Mucosa of descending colon (tissue), 3 donors: ENCODE results near the gene CYGB. TPM values are rescaled to one million over a fixed set of nuclear protein-coding genes. Genes with fewer than 3 reads are reported as not detected.

Experiments used
- ATAC-seq: fragments of 200-7000 bp; cut with Tn5 transposase; one replicate; pipeline ENCODE4 v1.9.1; 2020; ENCODE audit warnings: mild to moderate bottlenecking, moderate library complexity
- DNase-seq, 3 donors: peaks; one replicate each; pipeline ENCODE4 v3.0.0-alpha.2; 2020
- H3K36me3 ChIP-seq: fragments of 200-600 bp; one replicate; pipeline ENCODE4 v1.8.0; 2021; ENCODE audit warnings: low read depth, mild to moderate bottlenecking
- H3K4me1 ChIP-seq: fragments of 200-600 bp; one replicate; pipeline ENCODE4 v1.8.0; 2021; ENCODE audit warnings: low read depth, mild to moderate bottlenecking
- H3K4me3 ChIP-seq: fragments of 200-600 bp; one replicate; pipeline ENCODE4 v1.8.0; 2021; ENCODE audit warnings: mild to moderate bottlenecking
- H3K9me3 ChIP-seq: fragments of 200-600 bp; one replicate; pipeline ENCODE4 v1.8.0; 2021; ENCODE audit warnings: mild to moderate bottlenecking
- CTCF ChIP-seq: fragments of 200-600 bp; IDR thresholded peaks from one replicate; pipeline ENCODE4 v1.8.0; 2022; ENCODE audit warnings: antibody characterized with exemption, mild to moderate bottlenecking
- intact Hi-C, 2 donors: fragments of 100-400 bp; cut with DNase I in 1 of 2; cut with micrococcal nuclease in 1 of 2; formaldehyde crosslinking; loops; one replicate each; pipeline versions ENCODE4 v1.11.0 to v1.11.1; 2022; cut with DNase I, micrococcal nuclease
- total RNA-seq, 3 donors: library from RNA; stranded (reverse); fragmentation: NEBNext Ultra II Directional in 2 of 3; extraction: Animal tissue kit (Norgen Biotek cat#: 25700) in 2 of 3; gene quantifications; one replicate each; pipeline versions ENCODE4 v1.2.1 to v1.2.4, GENCODE V29; 2021 to 2023
- donor health status: DM: no; HTN: no; CAD: no; lungs with moderate emphysema.
- donor health status: DM: no; HTN: no; CAD: no.
- donor health status: DM: no; HTN: yes; CAD: no.

The CYGB gene
- total RNA-seq, 3 donors from 2014 or later: 10.6 to 24.0 (median 15.1) TPM

- peak overlapping the region; percentile 40 for H3K4me3 ChIP-seq
- DNase-seq: no peak
- TF ChIP-seq CTCF: no peak
- no peaks in the 10 kb centered on the region for H3K36me3 ChIP-seq
- intact Hi-C loops: no loop called here
- no peak for ATAC-seq
- no peaks in the 10 kb centered on the region for H3K9me3 ChIP-seq
- H3K4me1 ChIP-seq: peaks cover 35% of the 10 kb centered on the region
These were observed 37.3 kb downstream of the CYGB start for GRCh38 chr17:76500074-76500746.

- no peak for ATAC-seq
These were observed 38.2 kb downstream of the CYGB start for GRCh38 chr17:76499267-76499667.

GRCh38 chr17:76498876-76499251, 38.6 kb downstream of the CYGB start:
- Histone ChIP-seq H3K4me1 (peaks cover 36% of the 10 kb centered on the region), H3K4me3 (no peak overlapping the region), H3K36me3 (no peaks in the 10 kb centered on the region), H3K9me3 (no peaks in the 10 kb centered on the region)
- intact Hi-C loops: no loop called here
- TF ChIP-seq CTCF: no peak
- no peak for ATAC-seq
- DNase-seq: no peak

More at GRCh38 chr17:76499267-76499667, 38.2 kb downstream of the CYGB start:
- no peak for DNase-seq
- peaks cover 35% of the 10 kb centered on the region for H3K4me1 ChIP-seq
- no peaks in the 10 kb centered on the region for H3K9me3 ChIP-seq
- no peak for TF ChIP-seq CTCF
- H3K36me3 ChIP-seq: no peaks in the 10 kb centered on the region
- H3K4me3 ChIP-seq: no peak overlapping the region
- intact Hi-C loops: no loop called here

GRCh38 chr17:76497979-76498875, 39.3 kb downstream of the CYGB start:
- ATAC-seq (peak; percentile 28), DNase-seq (peak; percentile 59 to 82 (median 74))
- no peaks in the 10 kb centered on the region for H3K9me3 ChIP-seq
- no peak overlapping the region for H3K4me3 ChIP-seq
- intact Hi-C loops: no loop called here
- H3K4me1 ChIP-seq: peaks cover 43% of the 10 kb centered on the region
- H3K36me3 ChIP-seq: no peaks in the 10 kb centered on the region
- no peak for TF ChIP-seq CTCF

GRCh38 chr17:76497699-76497978, 39.9 kb downstream of the CYGB start:
- DNase-seq (no peak), ATAC-seq (no peak)
- Histone ChIP-seq H3K4me3 (no peak overlapping the region), H3K4me1 (peaks cover 48% of the 10 kb centered on the region), H3K9me3 (no peaks in the 10 kb centered on the region), H3K36me3 (no peaks in the 10 kb centered on the region)
- intact Hi-C loops: no loop called here
- TF ChIP-seq CTCF: no peak
